ENCODE results near the gene NKX2-2.

The NKX2-2 gene

GRCh38 chr20:21521596-21522480, 8.0 kb upstream of the NKX2-2 start:
- DNase-seq = no peak

- DNase-seq = no peak
These were observed 7.1 kb upstream of the NKX2-2 start for GRCh38 chr20:21520702-21521595.

- DNase-seq = no peak
These were observed 5.3 kb upstream of the NKX2-2 start for GRCh38 chr20:21519136-21519584.

GRCh38 chr20:21518292-21518991, 4.6 kb upstream of the NKX2-2 start:
- DNase-seq = no peak

- no peak for DNase-seq
These were observed 3.9 kb upstream of the NKX2-2 start for GRCh38 chr20:21517566-21518277.

- no peak for DNase-seq
These were observed 3.1 kb upstream of the NKX2-2 start for GRCh38 chr20:21516861-21517565.

- DNase-seq = no peak
These were observed 2.3 kb upstream of the NKX2-2 start for GRCh38 chr20:21516180-21516567.

- DNase-seq = no peak
These were observed 1.7 kb upstream of the NKX2-2 start for GRCh38 chr20:21515300-21516179.

GRCh38 chr20:21514553-21515251, 838 bp upstream of the NKX2-2 start:
- no peak for DNase-seq

GRCh38 chr20:21513181-21513663, 642 bp downstream of the NKX2-2 start:
- DNase-seq = no peak

GRCh38 chr20:21512634-21513180, 1.2 kb downstream of the NKX2-2 start:
- DNase-seq = no peak

GRCh38 chr20:21511850-21512633, 1.8 kb downstream of the NKX2-2 start:
- DNase-seq = no peak

GRCh38 chr20:21511485-21511849, 2.4 kb downstream of the NKX2-2 start:
- DNase-seq = no peak

GRCh38 chr20:21510414-21511384, 3.2 kb downstream of the NKX2-2 start:
- DNase-seq = no peak

- DNase-seq = peak; percentile 53
These were observed 4.1 kb downstream of the NKX2-2 start for GRCh38 chr20:21509597-21510371.

GRCh38 chr20:21509079-21509596, 4.7 kb downstream of the NKX2-2 start:
- no peak for DNase-seq

All from hematopoietic multipotent progenitor cell treated with erythropoietin and hydrocortisone succinate and interleukin-3 and kit ligand, for 4 days (in vitro differentiated cells).